Raji (cell line): ENCODE measurements around the gene KCNH1.

Experiments
- POLR2A ChIP-seq: IDR thresholded peaks from 2 replicates; pipeline ENCODE4 v1.6.1; 2011; ENCODE audit warnings: low read depth, low read length, control low read depth; ENCODE audit not compliant: insufficient read depth

KCNH1 gene

GRCh38 chr1:210728437-210729149 lies 405.4 kb downstream of the KCNH1 start:
- TF ChIP-seq POLR2A = no peak

DNA sequence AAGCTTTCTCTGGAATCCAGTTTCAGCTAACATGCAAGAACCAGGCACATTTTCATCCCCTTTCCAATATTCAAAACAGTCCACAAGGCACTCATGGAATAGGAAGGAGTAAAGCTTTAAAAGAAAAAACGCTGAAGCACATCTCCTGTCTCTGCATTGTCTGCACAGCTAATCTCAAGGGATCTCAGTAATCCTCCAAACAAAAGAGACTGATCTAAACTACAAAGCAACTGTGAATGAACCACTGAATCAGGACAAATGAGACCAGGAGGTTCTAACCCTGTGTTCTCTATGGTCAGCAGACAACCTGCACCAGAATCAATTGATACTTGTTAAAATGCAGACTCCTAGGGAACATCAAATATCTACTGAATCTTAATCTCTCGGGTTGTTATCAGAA lies 406.2 kb downstream of the KCNH1 start:
- no peak for TF ChIP-seq POLR2A

DNA sequence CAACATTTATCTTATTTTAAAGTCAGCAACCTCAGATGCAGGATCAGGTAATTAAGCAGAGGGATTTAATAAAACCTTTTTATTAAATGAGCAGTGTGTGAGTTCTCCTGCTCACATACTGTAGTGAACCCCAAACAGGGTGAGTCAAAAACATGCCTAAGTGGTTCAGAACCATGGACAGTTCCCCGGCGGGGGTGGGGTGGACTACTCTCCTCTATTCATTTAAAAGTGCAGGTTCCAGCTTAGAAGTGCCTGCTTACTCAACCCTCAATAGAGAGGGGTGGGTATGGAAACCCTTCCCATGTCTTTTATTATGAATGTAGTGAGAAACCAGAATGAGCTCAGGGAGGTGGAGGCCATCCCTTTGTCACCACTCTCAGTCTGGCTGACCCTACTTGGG lies 407.3 kb downstream of the KCNH1 start:
- no peak for TF ChIP-seq POLR2A

GRCh38 chr1:210724768-210725167 lies 409.2 kb downstream of the KCNH1 start:
- no peak for TF ChIP-seq POLR2A

- no peak for TF ChIP-seq POLR2A
Observed at GRCh38 chr1:210723646-210724045, 410.3 kb downstream of the KCNH1 start.

GRCh38 chr1:210722410-210723081 lies 411.4 kb downstream of the KCNH1 start:
- TF ChIP-seq POLR2A = no peak

- no peak for TF ChIP-seq POLR2A
Observed at GRCh38 chr1:210715072-210715471, 418.9 kb downstream of the KCNH1 start.

DNA sequence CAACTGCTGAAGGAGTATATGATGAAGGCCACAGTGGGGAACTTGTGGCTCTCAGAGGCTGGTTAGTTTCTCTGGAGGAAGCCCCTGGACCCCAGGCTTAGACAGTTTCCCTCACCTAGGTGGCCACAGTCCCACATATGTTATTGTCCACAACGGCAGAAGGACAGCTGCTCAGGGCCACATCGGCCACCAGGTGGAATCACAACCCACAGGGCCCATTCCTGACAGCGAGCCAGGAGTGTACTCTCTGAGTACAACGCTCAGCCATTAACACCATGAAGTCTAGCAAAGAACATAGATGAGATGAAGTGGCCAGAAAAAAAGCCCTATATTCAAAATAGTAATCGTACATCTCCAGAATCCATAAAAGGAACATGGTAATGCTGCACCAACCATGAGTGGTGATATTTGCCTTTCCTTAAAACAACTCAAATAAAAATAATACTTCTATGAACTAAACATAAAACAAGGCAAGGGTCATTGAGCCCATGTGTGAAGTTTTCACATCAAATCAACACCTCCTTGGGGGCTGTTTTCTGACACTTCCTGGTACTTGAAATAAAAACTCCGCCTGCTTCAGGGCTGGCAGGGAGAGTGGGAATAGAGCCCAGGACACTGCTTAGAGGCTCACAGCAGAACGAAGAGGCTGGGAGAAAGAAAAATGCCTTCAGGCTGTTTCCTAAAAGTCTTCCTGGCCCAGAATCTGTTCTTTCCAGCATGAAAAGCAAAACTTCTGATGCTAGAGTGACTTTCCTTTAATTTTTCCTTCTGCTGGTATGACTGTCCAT lies 421.9 kb downstream of the KCNH1 start:
- TF ChIP-seq POLR2A = no peak

DNA sequence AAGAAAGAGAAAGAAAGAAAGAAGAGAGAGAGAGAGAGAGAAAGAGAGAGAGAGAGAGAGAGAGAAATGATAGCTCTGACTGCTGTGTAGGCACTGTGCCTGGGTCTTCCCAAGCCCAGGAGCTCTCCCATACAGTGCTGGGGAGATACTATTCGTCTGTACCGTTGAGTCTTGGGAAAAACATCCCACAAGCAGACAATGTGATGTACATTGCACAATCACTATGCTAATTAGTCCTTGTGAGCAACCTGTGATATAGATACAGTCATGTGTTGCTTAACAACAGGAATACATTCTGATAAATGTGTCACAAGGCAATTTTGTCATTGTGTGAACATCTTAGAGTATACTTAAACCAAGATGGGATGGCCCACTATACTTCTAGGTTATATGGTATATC lies 424.2 kb downstream of the KCNH1 start:
- no peak for TF ChIP-seq POLR2A

DNA sequence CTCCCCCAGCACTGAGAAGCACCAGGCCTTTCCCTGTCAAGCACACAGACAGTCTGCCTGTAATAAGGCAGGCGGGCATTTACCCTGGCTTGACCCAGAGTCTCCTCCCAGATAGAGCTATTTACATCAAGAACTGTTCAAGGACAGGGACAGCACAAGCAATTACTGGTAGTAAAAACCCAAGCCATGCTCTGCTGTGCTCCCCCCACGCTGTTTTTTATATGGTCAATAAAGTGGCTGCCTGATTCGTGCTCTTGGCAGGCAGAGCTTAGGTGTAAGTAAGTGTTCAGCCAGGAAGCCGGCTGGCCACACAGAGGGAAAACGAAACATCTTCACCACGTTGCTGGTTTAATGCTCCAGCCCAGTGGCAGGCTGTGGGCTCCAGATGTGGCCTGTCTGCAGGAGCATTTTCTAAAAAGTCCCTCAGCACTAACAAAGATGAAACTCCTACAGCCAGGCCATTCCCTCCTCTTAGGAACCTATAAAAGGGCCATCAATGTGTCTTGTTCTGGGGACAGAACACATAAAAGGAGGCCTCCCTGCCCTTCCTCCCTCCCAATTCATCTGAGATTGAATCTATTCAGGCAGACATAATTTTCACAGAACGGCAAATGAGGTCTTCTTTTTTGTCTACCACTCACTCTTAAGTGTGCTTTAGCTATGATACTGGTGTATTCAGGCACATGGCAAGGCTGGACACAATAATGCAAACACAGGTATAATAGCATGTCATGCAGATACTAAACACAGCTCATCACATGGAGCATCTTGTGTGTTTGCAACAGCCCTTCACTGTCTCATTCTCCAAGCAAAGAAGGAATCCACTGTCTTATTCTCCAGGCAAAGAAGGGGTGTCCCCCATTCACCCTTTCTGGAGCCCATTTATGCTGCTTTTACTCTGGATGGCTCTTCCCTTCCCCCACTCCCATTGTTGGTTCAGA lies 426.4 kb downstream of the KCNH1 start:
- TF ChIP-seq POLR2A = no peak

DNA sequence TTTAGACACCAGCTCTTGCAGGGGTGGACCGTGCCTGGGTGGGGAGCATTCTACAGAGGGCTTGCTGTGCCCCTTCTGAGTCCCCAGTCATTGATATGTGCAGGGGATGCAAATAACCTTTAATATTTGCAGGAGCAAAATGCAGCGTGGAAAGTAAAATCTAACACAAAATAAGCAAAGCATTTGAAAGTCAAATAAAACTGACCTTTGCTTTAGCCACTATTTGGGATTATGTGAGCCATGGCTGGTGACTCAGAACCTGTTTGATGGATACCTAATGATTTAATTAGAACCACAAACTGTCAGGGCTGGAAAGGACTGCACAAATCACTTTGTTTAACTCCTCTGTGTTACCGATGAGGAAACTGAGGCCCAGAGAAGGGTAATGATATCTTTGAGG lies 427.7 kb downstream of the KCNH1 start:
- no peak for TF ChIP-seq POLR2A

- no peak for TF ChIP-seq POLR2A
Observed at GRCh38 chr1:210705086-210705485, 428.9 kb downstream of the KCNH1 start.

GRCh38 chr1:210703593-210703992 lies 430.4 kb downstream of the KCNH1 start:
- TF ChIP-seq POLR2A = no peak

DNA sequence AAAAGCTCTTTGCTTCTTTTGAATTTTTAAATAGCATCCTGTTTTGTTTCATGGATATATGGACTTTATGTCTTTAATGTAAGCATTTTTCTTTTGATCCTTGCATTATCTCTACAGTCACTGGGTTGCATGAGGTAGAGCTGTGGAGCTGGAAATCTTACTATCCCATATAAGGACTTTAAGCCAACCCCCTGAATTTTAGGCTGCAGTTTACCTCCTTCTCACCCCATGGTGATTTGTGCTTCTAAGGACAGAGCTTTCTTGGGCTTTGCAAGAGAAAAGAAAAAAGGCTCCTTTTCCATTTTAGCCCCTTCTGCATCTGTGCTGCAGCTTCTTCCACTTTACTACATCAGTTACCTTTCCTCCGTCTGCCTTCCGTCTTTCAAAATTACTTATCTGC lies 431.4 kb downstream of the KCNH1 start:
- TF ChIP-seq POLR2A = no peak

DNA sequence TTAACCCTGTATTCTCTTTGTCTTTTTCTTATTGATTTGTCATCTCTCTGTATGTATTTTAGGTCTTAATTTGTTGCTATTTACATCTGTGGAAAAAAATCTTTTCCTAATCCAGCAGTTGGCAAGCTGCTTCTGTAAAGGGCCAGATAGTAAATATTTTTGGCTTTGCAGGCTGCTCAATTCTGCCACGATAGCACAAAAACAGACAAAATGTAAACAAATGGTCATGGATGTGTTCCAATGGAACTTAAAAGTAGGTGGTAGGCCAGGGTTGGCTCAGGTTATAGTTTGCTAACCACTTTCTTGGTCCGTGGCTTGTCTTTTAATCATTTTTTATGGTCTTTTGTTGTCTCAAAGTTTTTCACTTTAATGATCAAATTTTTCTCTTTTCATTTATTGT lies 433.4 kb downstream of the KCNH1 start:
- no peak for TF ChIP-seq POLR2A

DNA sequence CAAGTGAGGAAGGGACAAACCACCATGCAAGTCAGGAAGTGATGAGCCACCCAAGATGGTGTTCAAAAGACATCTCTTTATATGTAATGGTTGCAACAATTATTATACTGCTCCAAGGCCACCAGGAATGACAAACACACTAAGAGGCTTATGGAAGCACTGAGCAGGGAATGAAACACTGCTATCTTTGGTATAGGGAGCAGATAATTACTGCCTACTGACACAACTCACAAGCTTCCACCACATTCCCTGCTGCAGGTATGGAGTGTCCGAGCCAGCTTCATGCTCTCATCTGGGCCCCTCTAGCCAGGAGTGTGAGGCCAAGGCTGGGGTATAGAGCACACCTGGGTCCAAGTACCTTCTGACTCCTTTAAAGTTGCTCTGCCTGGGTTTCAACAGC lies 433.9 kb downstream of the KCNH1 start:
- TF ChIP-seq POLR2A = no peak

DNA sequence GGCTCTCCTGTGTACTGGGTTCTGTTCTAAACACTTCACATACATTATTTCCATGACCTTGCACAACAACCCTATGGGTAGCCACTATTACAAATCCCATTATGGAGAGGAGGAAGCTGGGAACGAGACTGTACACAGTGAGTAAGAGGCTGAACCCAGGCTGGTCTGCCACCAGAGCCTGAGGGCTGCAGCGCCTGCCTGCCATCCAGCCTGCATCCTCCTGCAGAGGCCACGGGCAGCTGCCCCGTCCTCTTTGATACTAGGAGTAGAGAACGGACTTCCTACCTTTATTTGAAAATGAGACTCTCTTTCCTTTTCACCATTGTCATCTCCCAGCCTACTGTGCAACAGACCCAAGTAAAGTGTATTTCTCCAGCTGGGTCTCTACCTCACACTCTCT lies 435.3 kb downstream of the KCNH1 start:
- no peak for TF ChIP-seq POLR2A
